Pancreas (tissue), 10 donors: Measurements from ENCODE around the gene UBR2. TPM values are rescaled to one million over a fixed set of nuclear protein-coding genes. Genes with fewer than 3 reads are reported as not detected.

Experiments used
- ATAC-seq, 4 donors: fragments of 200-7000 bp; cut with Tn5 transposase; one replicate each; pipeline versions ENCODE4 v1.8.0 to v1.9.1; 2020; ENCODE audit warnings: mild to moderate bottlenecking in 4 of 4, moderate library complexity in 4 of 4
- DNase-seq, 6 donors: peaks; one replicate each; pipeline ENCODE4 v3.0.0-alpha.2; 2020
- FAIRE-seq: peaks from 2 replicates; lab custom pipeline; 2012; peaks lifted over from hg19 to GRCh38; lab: Jason Lieb, UNC
- H3K27ac ChIP-seq, 4 donors: fragments of 200-600 bp; sonication (generic); 1 replicate in 3 of 4; 2 replicates in 1 of 4; pipeline versions ENCODE4 v1.5.0 to v1.8.0; 2020
- H3K27me3 ChIP-seq, 4 donors: fragments of 200-600 bp; one replicate each; pipeline ENCODE4 v1.8.0; 2021
- H3K36me3 ChIP-seq, 3 donors: fragments of 200-600 bp; sonication (generic) in 1 of 3; one replicate each; pipeline versions ENCODE4 v1.5.0 to v1.8.0; 2020 to 2021
- H3K4me1 ChIP-seq, 3 donors: fragments of 200-600 bp; one replicate each; pipeline ENCODE4 v1.8.0; 2021
- H3K4me3 ChIP-seq, 4 donors: fragments of 200-600 bp; sonication (generic) in 2 of 4; one replicate each; pipeline versions ENCODE4 v1.5.0 to v1.8.0; 2020 to 2021
- H3K9me3 ChIP-seq, 4 donors: fragments of 200-600 bp; one replicate each; pipeline ENCODE4 v1.8.0; 2021
- CTCF ChIP-seq, 4 donors: fragments of 200-600 bp; sonication (generic) in 3 of 4; IDR thresholded peaks; one replicate each; pipeline versions ENCODE4 v1.5.0 to v1.8.0; 2021; ENCODE audit warnings: antibody characterized with exemption in 4 of 4
- WGBS, 2 donors: extraction: QIAGEN DNeasy Blood & Tissue Kit; methylation state at CpG; one replicate each; pipeline ENCODE4 v1.1.7; 2013; 5-methylcytosine and 5-hydroxymethylcytosine counted together
- intact Hi-C, 3 donors: fragments of 100-400 bp; cut with DNase I; formaldehyde crosslinking; loops; one replicate each; pipeline versions ENCODE4 v1.11.1 to v1.14.2; 2022
- polyA plus RNA-seq, 2 donors: library from polyadenylated mRNA; stranded (reverse); fragments of 200-250 nt; gene quantifications; one replicate each; pipeline ENCODE4 v1.2.3, GENCODE V29; 2013
- total RNA-seq, 6 donors: library from RNA; stranded (reverse); fragmentation: NEBNext Ultra II Directional in 4 of 6; extraction: Animal tissue kit (Norgen Biotek cat#: 25700) in 4 of 6; gene quantifications; one replicate each; pipeline versions ENCODE4 v1.2.1 to v1.2.4, GENCODE V29; 2021 to 2023
- donor health status: healthy with polysubstance abuse.
- donor health status: DM: no; HTN: no; CAD: no; lungs with moderate emphysema.
- donor health status: DM: no; HTN: no; CAD: no.
- donor health status: control.
- donor health status: control.
- donor health status: Bipolar disorder and iron deficiency.
- donor health status: DM: yes; HTN: yes; CAD: no.
- donor health status: DM: no; HTN: no; CAD: no.
- donor health status: DM: no; HTN: no; CAD: no.
- donor health status: DM: yes; HTN: yes; CAD: no.

UBR2 gene
- total and polyA plus RNA-seq, 8 donors: 9.4 to 22.0 (median 17.9) TPM

GRCh38 chr6:42624601-42625000 is 60.8 kb downstream of the UBR2 start:
- Histone ChIP-seq H3K36me3 (no peaks in the 10 kb centered on the region), H3K4me1 (peaks cover 0 to 8% (median 7%) of the 10 kb centered on the region in 3 donors), H3K9me3 (no peaks in the 10 kb centered on the region), H3K27me3 (no peaks in the 10 kb centered on the region), H3K27ac (no peak overlapping the region), H3K4me3 (no peak overlapping the region)
- no peak for TF ChIP-seq CTCF (IDR thresholded peaks at IDR 0.05)
- no peak for DNase-seq
- no peak for FAIRE-seq
- ATAC-seq: no peak
- intact Hi-C loops: no loop called here

GRCh38 chr6:42627044-42627443 is 63.2 kb downstream of the UBR2 start:
- WGBS, 2 donors: 71 to 78% methylated on average over 1 of the region's 1 CpG
- DNase-seq (no peak), FAIRE-seq (no peak), ATAC-seq (no peak)
- Histone ChIP-seq H3K27me3 (no peaks in the 10 kb centered on the region), H3K27ac (peak overlapping the region in 1 of 4 donors; percentile 1), H3K9me3 (no peaks in the 10 kb centered on the region), H3K4me3 (no peak overlapping the region), H3K4me1 (peaks cover 0 to 8% (median 7%) of the 10 kb centered on the region in 3 donors), H3K36me3 (no peaks in the 10 kb centered on the region)
- intact Hi-C loops: no loop called here
- TF ChIP-seq CTCF (IDR thresholded peaks at IDR 0.05): no peak

GRCh38 chr6:42627674-42628073 is 63.8 kb downstream of the UBR2 start:
- Histone ChIP-seq H3K27me3 (no peaks in the 10 kb centered on the region), H3K9me3 (no peaks in the 10 kb centered on the region), H3K36me3 (peaks cover 0 to 5% (median 0%) of the 10 kb centered on the region in 3 donors), H3K27ac (peak overlapping the region in 1 of 4 donors; percentile 1), H3K4me1 (peaks cover 0 to 8% (median 7%) of the 10 kb centered on the region in 3 donors), H3K4me3 (no peak overlapping the region)
- FAIRE-seq (no peak), DNase-seq (no peak), ATAC-seq (peak in 2 of 4 donors; percentile 31 to 38)
- 10 to 19% methylated on average over 1 of the region's 1 CpG for WGBS, 2 donors
- intact Hi-C loops: no loop called here
- no peak for TF ChIP-seq CTCF (IDR thresholded peaks at IDR 0.05)

GRCh38 chr6:42628604-42629003 is 64.8 kb downstream of the UBR2 start:
- Histone ChIP-seq H3K36me3 (peaks cover 0 to 13% (median 0%) of the 10 kb centered on the region in 3 donors), H3K27me3 (no peaks in the 10 kb centered on the region), H3K4me1 (peaks cover 0 to 8% (median 7%) of the 10 kb centered on the region in 3 donors), H3K9me3 (no peaks in the 10 kb centered on the region), H3K4me3 (no peak overlapping the region), H3K27ac (no peak overlapping the region)
- no peak for DNase-seq
- 93 to 96% methylated on average over 2 of the region's 2 CpGs for WGBS, 2 donors
- intact Hi-C loops: no loop called here
- no peak for ATAC-seq
- FAIRE-seq: no peak
- no peak for TF ChIP-seq CTCF (IDR thresholded peaks at IDR 0.05)

- Histone ChIP-seq H3K27me3 (no peaks in the 10 kb centered on the region), H3K9me3 (no peaks in the 10 kb centered on the region), H3K27ac (no peak overlapping the region), H3K36me3 (peaks cover 0 to 21% (median 3%) of the 10 kb centered on the region in 3 donors), H3K4me1 (peaks cover 0 to 8% (median 7%) of the 10 kb centered on the region in 3 donors), H3K4me3 (no peak overlapping the region)
- no peak for TF ChIP-seq CTCF (IDR thresholded peaks at IDR 0.05)
- WGBS, 2 donors: 88 to 95% methylated on average over 5 of the region's 5 CpGs
- intact Hi-C loops: no loop called here
- no peak for DNase-seq
- no peak for FAIRE-seq
- no peak for ATAC-seq
Observed at GRCh38 chr6:42629845-42630244, 66.0 kb downstream of the UBR2 start.
